HG03565 (cell line): ENCODE results near the gene MSX2.
"Not testable (repeated sequence)": the region's sequence is repeated elsewhere in the genome, so short reads cannot be mapped to it uniquely, and the experiment has no call there.

Source experiments
- ATAC-seq: cut with Tn5 transposase; IDR thresholded peaks from one replicate; pipeline ENCODE4 v1.9.1; 2021; ENCODE audit warnings: mild to moderate bottlenecking, moderate library complexity; ENCODE audit not compliant: unreplicated experiment

MSX2 gene

GRCh38 chr5:174732036-174733020 is 7.9 kb downstream of the MSX2 start:
- no peak for ATAC-seq

GRCh38 chr5:174733091-174733690 is 8.8 kb downstream of the MSX2 start:
- no peak for ATAC-seq

GRCh38 chr5:174733836-174734235 is 9.5 kb downstream of the MSX2 start:
- ATAC-seq: no peak

- ATAC-seq: no peak
Observed at GRCh38 chr5:174734571-174735497, 10.5 kb downstream of the MSX2 start.

- ATAC-seq: no peak
Observed at GRCh38 chr5:174735498-174736330, 11.3 kb downstream of the MSX2 start.

GRCh38 chr5:174736331-174736721 is 11.9 kb downstream of the MSX2 start:
- ATAC-seq: no peak

GRCh38 chr5:174736777-174737176 is 12.4 kb downstream of the MSX2 start:
- no peak for ATAC-seq

- ATAC-seq: no peak
Observed at GRCh38 chr5:174737330-174737729, 12.9 kb downstream of the MSX2 start.

- ATAC-seq: no peak
Observed at GRCh38 chr5:174741352-174741751, 17.0 kb downstream of the MSX2 start.

GRCh38 chr5:174744896-174745295 is 20.5 kb downstream of the MSX2 start:
- no peak for ATAC-seq

- ATAC-seq: no peak
Observed at GRCh38 chr5:174745590-174746103, 21.3 kb downstream of the MSX2 start.

GRCh38 chr5:174750711-174751110 is 26.3 kb downstream of the MSX2 start:
- ATAC-seq: no peak

GRCh38 chr5:174751154-174752000 is 27.0 kb downstream of the MSX2 start:
- ATAC-seq: no peak

GRCh38 chr5:174752121-174752520 is 27.7 kb downstream of the MSX2 start:
- ATAC-seq: no peak

- ATAC-seq: no peak
Observed at GRCh38 chr5:174755106-174755505, 30.7 kb downstream of the MSX2 start.

GRCh38 chr5:174759091-174759490 is 34.7 kb downstream of the MSX2 start:
- ATAC-seq: no peak

GRCh38 chr5:174760721-174761120 is 36.3 kb downstream of the MSX2 start:
- ATAC-seq: no peak

- ATAC-seq: not testable (repeated sequence)
Observed at GRCh38 chr5:174761341-174761740, 37.0 kb downstream of the MSX2 start.

- ATAC-seq: no peak
Observed at GRCh38 chr5:174764309-174764708, 39.9 kb downstream of the MSX2 start.
